B cell (primary cell): ENCODE data around the gene IL10RA. TPM values are rescaled to one million over a fixed set of nuclear protein-coding genes. Genes with fewer than 3 reads are reported as not detected.
A peak's percentile ranks its signal among the peaks of the same experiment; 100 is the strongest.

Experiments
- ATAC-seq: fragments of 200-7000 bp; cut with Tn5 transposase; one replicate; pipeline ENCODE4 v1.10.0; 2021; ENCODE audit warnings: low read depth, mild to moderate bottlenecking, moderate number of reproducible peaks, moderate library complexity
- CTCF ChIA-PET: fragments of 350-600 bp; sonication (Branson Sonifier 250); formaldehyde crosslinking; loops from one replicate; lab custom pipeline; 2021; ENCODE audit warnings: antibody characterized with exemption, inconsistent platforms; lab: Charles Lee
- POLR2A ChIA-PET: fragments of 350-600 bp; sonication (Branson Sonifier 250); formaldehyde crosslinking; loops from one replicate; lab custom pipeline; 2021; ENCODE audit warnings: antibody characterized with exemption; lab: Charles Lee
- DNase-seq: peaks from one replicate; pipeline ENCODE4 v3.0.0; 2013
- H2AFZ ChIP-seq: 2 replicates; pipeline ENCODE4 v1.6.1; 2012; ENCODE audit warnings: mild to moderate bottlenecking, low read depth, low read length; ENCODE audit not compliant: insufficient read depth, poor library complexity, severe bottlenecking
- H3K27ac ChIP-seq, 2 donors: 1 replicate in 1 of 2; 2 replicates in 1 of 2; pipeline ENCODE4 v1.5.1; 2012 to 2013; ENCODE audit warnings: low read length in 2 of 2, mild to moderate bottlenecking in 2 of 2, moderate library complexity in 1 of 2
- H3K27me3 ChIP-seq, 4 experiments: fragments of 200-600 bp in 1 of 4; sonication (generic) in 1 of 4; replicated peaks in 1 of 4; 1 replicate in 2 of 4; 2 replicates in 2 of 4; pipeline versions ENCODE4 v1.6.1 to v1.7.0; 2013 to 2016; ENCODE audit warnings: low read length in 3 of 4, mild to moderate bottlenecking in 2 of 4, mixed read lengths in 1 of 4, moderate library complexity in 1 of 4; ENCODE audit not compliant: insufficient read depth in 4 of 4, control insufficient read depth in 3 of 4; ENCODE audit errors: control extremely low read depth in 1 of 4
- H3K36me3 ChIP-seq, 2 experiments: replicated peaks in 1 of 2; 1 replicate in 1 of 2; 2 replicates in 1 of 2; pipeline versions ENCODE4 v1.6.1 to v1.7.1; 2013; ENCODE audit warnings: low read length in 1 of 2; ENCODE audit not compliant: insufficient read depth in 2 of 2, control insufficient read depth in 1 of 2; ENCODE audit errors: control extremely low read depth in 1 of 2, extremely low read depth in 1 of 2
- H3K4me1 ChIP-seq, 2 donors: fragments of 200-600 bp in 1 of 2; sonication (generic) in 1 of 2; 1 replicate in 1 of 2; 2 replicates in 1 of 2; pipeline versions ENCODE4 v1.5.1 to v1.6.1; 2013 to 2017; ENCODE audit warnings: low read length in 2 of 2; ENCODE audit not compliant: control insufficient read depth in 2 of 2, insufficient read depth in 2 of 2
- H3K4me2 ChIP-seq: replicated peaks from 2 replicates; pipeline ENCODE3; 2012; ENCODE audit warnings: mild to moderate bottlenecking, low read depth, low read length; ENCODE audit not compliant: poor library complexity, severe bottlenecking
- H3K4me3 ChIP-seq, 5 experiments: fragments of 200-600 bp in 1 of 5; sonication (generic) in 1 of 5; 1 replicate in 3 of 5; 2 replicates in 2 of 5; pipeline versions ENCODE4 v1.5.1 to v1.7.0; 2011 to 2016; ENCODE audit warnings: low read length in 4 of 5, mild to moderate bottlenecking in 4 of 5, low read depth in 2 of 5, control low read depth in 1 of 5, moderate library complexity in 1 of 5; ENCODE audit not compliant: insufficient read depth in 1 of 5; ENCODE audit errors: control extremely low read depth in 1 of 5, extremely low read depth in 1 of 5
- H3K79me2 ChIP-seq: fragments of 200-600 bp; sonication (generic); one replicate; pipeline ENCODE4 v1.6.0; 2016; ENCODE audit warnings: low read length; ENCODE audit not compliant: control insufficient read depth, insufficient read depth
- H3K9ac ChIP-seq: fragments of 200-600 bp; sonication (generic); 2 replicates; pipeline ENCODE4 v1.6.1; 2017; ENCODE audit warnings: mild to moderate bottlenecking, low read length, moderate library complexity
- H3K9me3 ChIP-seq, 3 donors: one replicate each; pipeline versions ENCODE4 v1.6.1 to v1.7.1; 2013; ENCODE audit warnings: low read length in 2 of 3; ENCODE audit not compliant: control insufficient read depth in 2 of 3, insufficient read depth in 1 of 3; ENCODE audit errors: control extremely low read depth in 1 of 3
- H4K20me1 ChIP-seq: 2 replicates; pipeline ENCODE4 v1.6.0; 2012; ENCODE audit warnings: mild to moderate bottlenecking, low read length; ENCODE audit not compliant: insufficient read depth, control insufficient read depth, poor library complexity, severe bottlenecking
- H3K27ac Mint-ChIP-seq: one replicate; pipeline ENCODE4 v1.8.0; 2021; ENCODE audit warnings: mixed read lengths
- H3K27me3 Mint-ChIP-seq: one replicate; pipeline ENCODE4 v1.8.0; 2021; ENCODE audit warnings: mixed read lengths
- H3K4me1 Mint-ChIP-seq: one replicate; pipeline ENCODE4 v1.8.0; 2021; ENCODE audit warnings: mixed read lengths
- H3K4me3 Mint-ChIP-seq: one replicate; pipeline ENCODE4 v1.8.0; 2021; ENCODE audit warnings: mixed read lengths
- H3K9me3 Mint-ChIP-seq: one replicate; pipeline ENCODE4 v1.8.0; 2022; ENCODE audit warnings: mixed read lengths; ENCODE audit not compliant: insufficient read depth
- CTCF ChIP-seq: fragments of 200-600 bp; IDR thresholded peaks from one replicate; pipeline ENCODE4 v1.8.0; 2022; ENCODE audit warnings: antibody characterized with exemption, mild to moderate bottlenecking
- EZH2 ChIP-seq: IDR thresholded peaks from 2 replicates; pipeline ENCODE4 v1.6.1; 2012; ENCODE audit warnings: borderline replicate concordance, low read depth, mild to moderate bottlenecking, moderate library complexity, low read length; ENCODE audit not compliant: insufficient read depth, poor library complexity, severe bottlenecking
- WGBS: methylation state at CpG from one replicate; pipeline ENCODE4 v1.1.5; 2013; ENCODE audit warnings: missing lambda C conversion rate; ENCODE audit not compliant: insufficient coverage; 5-methylcytosine and 5-hydroxymethylcytosine counted together
- intact Hi-C: fragments of 100-400 bp; cut with micrococcal nuclease; formaldehyde crosslinking; loops from one replicate; pipeline ENCODE4 v1.10.0; 2022
- polyA plus RNA-seq: library from polyadenylated mRNA; depleted of rRNA; stranded (reverse); fragments of >200 nt; gene quantifications from 2 replicates; pipeline ENCODE4 v1.2.3, GENCODE V29; 2012
- total RNA-seq, 2 donors: library from RNA; stranded (reverse); fragments of 120-200 nt in 1 of 2; gene quantifications; 1 replicate in 1 of 2; 2 replicates in 1 of 2; pipeline versions ENCODE4 v1.2.3 to v1.2.4, GENCODE V29; 2013 to 2022

IL10RA gene
- total and polyA plus RNA-seq, 2 donors (not counting 1 experiment from before 2014, with no cell fraction given) = 73.3 to 417 TPM

- no peak overlapping the region for H3K4me2 ChIP-seq
- H3K9me3 Mint-ChIP-seq = no peaks in the 10 kb centered on the region
- ATAC-seq = no peak
- no peaks in the 10 kb centered on the region for H3K27me3 ChIP-seq
- intact Hi-C loops = no loop called here
- peaks cover 26 to 39% of the 10 kb centered on the region in 2 donors for H3K4me1 ChIP-seq
- no peak overlapping the region for H3K27ac Mint-ChIP-seq
- H3K27ac ChIP-seq = no peak overlapping the region
- no peak for DNase-seq
- H3K4me1 Mint-ChIP-seq = peaks cover 31% of the 10 kb centered on the region
- peaks cover 9% of the 10 kb centered on the region for H3K27me3 Mint-ChIP-seq
- ChIA-PET CTCF (interaction anchor here (0.6 to 15.0 kb wide), 71 partner anchors 9 to 541 kb away, joined by 3 to 495 read pairs (median 6); partner anchors contain the start of genes CD3D, FXYD2, IL10RA and TMPRSS13), POLR2A (interaction anchor here (0.9 to 1.5 kb wide), 6 partner anchors 10 to 132 kb away, joined by 3 to 9 read pairs (median 4); partner anchors contain the start of gene IL10RA)
- H3K9me3 ChIP-seq = peaks cover 0 to 1% (median 0%) of the 10 kb centered on the region in 3 donors
- no peaks in the 10 kb centered on the region for H3K79me2 ChIP-seq
- no peak overlapping the region for H3K4me3 Mint-ChIP-seq
- H3K36me3 ChIP-seq = no peaks in the 10 kb centered on the region
- 78% methylated on average over 1 of the region's 5 CpGs for WGBS
- H2AFZ ChIP-seq = no peak overlapping the region
- no peak overlapping the region for H3K4me3 ChIP-seq
- no peaks in the 10 kb centered on the region for H4K20me1 ChIP-seq
- no peak for TF ChIP-seq CTCF
- H3K9ac ChIP-seq = no peak overlapping the region
Measured at GRCh38 chr11:117946156-117946841, 39.9 kb upstream of the IL10RA start.

- Mint-ChIP-seq H3K27ac (peak overlapping the region; percentile 60), H3K4me3 (no peak overlapping the region), H3K27me3 (peaks cover 9% of the 10 kb centered on the region), H3K9me3 (no peaks in the 10 kb centered on the region), H3K4me1 (peaks cover 38% of the 10 kb centered on the region)
- no peak overlapping the region for H3K9ac ChIP-seq
- 35% methylated on average over 5 of the region's 7 CpGs for WGBS
- ChIA-PET POLR2A (interaction anchor here (0.6 to 1.5 kb wide), 9 partner anchors 10 to 132 kb away, joined by 3 to 9 read pairs (median 4); partner anchors contain the start of gene IL10RA), CTCF (interaction anchor here (0.6 to 15.0 kb wide), 74 partner anchors 8 to 542 kb away, joined by 3 to 495 read pairs (median 6); partner anchors contain the start of genes CD3D, FXYD2, IL10RA and TMPRSS13)
- no peaks in the 10 kb centered on the region for H4K20me1 ChIP-seq
- H3K27ac ChIP-seq = no peak overlapping the region
- ATAC-seq = peak; percentile 32
- H3K4me1 ChIP-seq = peaks cover 33 to 46% of the 10 kb centered on the region in 2 donors
- H3K4me3 ChIP-seq = no peak overlapping the region
- peak; percentile 83 for DNase-seq
- H3K27me3 ChIP-seq = no peaks in the 10 kb centered on the region
- no peaks in the 10 kb centered on the region for H3K36me3 ChIP-seq
- intact Hi-C loops = loop anchor here (1.0 kb wide), 3 partner anchors 103 to 140 kb away; no protein-coding TSS in a partner anchor
- H3K9me3 ChIP-seq = peaks cover 0 to 1% (median 0%) of the 10 kb centered on the region in 3 donors
- H2AFZ ChIP-seq = no peak overlapping the region
- H3K79me2 ChIP-seq = no peaks in the 10 kb centered on the region
- TF ChIP-seq CTCF (peak; percentile 98), EZH2 (no peak)
- no peak overlapping the region for H3K4me2 ChIP-seq
Measured at GRCh38 chr11:117946842-117947526, 39.2 kb upstream of the IL10RA start.
